ENCODE data around the gene ALDH1B1.

GRCh38 chr9:38423973-38424843 is 31.7 kb downstream of the ALDH1B1 start, which contains the start of gene IGFBPL1:
- no peak for TF ChIP-seq EP300 (IDR thresholded peaks at IDR 0.05)
- no peak for TF ChIP-seq CTCF (IDR thresholded peaks at IDR 0.05)

Data from tibial nerve (tissue), 4 donors.